ENCODE data around the gene ZNF497.

Gene ZNF497

DNA sequence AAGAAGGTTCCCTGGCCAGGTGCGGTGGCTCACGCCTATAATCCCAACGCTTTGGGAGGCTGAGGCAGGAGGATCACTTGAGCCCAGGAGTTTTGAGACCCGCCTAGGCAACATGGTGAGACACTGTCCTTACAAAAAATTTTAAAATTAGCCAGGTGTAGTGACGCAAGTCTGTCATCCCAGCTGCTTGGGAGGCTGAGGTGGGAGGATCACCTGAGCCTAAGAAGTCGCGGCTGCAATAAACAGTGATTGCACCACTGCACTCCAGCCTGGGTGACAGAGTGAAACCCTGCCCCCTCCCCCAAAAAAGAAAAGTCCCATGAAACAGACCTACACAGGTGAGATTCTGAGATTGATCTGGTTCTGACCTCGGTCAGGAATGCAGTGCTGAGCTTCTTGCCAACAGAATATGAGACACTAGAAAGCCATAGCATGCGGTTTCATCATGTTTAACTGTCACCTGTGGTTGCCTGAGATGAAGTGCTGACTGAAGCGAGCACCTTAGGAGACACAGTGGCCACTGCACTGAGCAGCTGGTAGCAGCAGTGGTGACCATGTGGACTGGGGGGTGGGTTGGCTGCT, 7.2 kb downstream of the ZNF497 start:
- TF ChIP-seq EGR1 (IDR thresholded peaks at IDR 0.05) (no peak), RAD21 (IDR thresholded peaks at IDR 0.05; ENCODE audit: low read depth) (no peak), NFIC (IDR thresholded peaks at IDR 0.05) (no peak), YY1 (IDR thresholded peaks at IDR 0.05; ENCODE audit: low read depth) (no peak), ZBTB7A (IDR thresholded peaks at IDR 0.05; ENCODE audit: low read depth) (no peak), CREB1 (IDR thresholded peaks at IDR 0.05; ENCODE audit: low read depth) (no peak), EP300 (IDR thresholded peaks at IDR 0.05; ENCODE audit: borderline replicate concordance) (no peak), TEAD4 (IDR thresholded peaks at IDR 0.05) (no peak), TAF1 (IDR thresholded peaks at IDR 0.05; ENCODE audit: low read depth) (no peak), FOXM1 (IDR thresholded peaks at IDR 0.05; ENCODE audit: borderline replicate concordance, low read depth) (no peak), CEBPB (IDR thresholded peaks at IDR 0.05) (no peak), TCF12 (IDR thresholded peaks at IDR 0.05; ENCODE audit: low read depth) (no peak)
- TF ChIP-seq, protein P1, sequence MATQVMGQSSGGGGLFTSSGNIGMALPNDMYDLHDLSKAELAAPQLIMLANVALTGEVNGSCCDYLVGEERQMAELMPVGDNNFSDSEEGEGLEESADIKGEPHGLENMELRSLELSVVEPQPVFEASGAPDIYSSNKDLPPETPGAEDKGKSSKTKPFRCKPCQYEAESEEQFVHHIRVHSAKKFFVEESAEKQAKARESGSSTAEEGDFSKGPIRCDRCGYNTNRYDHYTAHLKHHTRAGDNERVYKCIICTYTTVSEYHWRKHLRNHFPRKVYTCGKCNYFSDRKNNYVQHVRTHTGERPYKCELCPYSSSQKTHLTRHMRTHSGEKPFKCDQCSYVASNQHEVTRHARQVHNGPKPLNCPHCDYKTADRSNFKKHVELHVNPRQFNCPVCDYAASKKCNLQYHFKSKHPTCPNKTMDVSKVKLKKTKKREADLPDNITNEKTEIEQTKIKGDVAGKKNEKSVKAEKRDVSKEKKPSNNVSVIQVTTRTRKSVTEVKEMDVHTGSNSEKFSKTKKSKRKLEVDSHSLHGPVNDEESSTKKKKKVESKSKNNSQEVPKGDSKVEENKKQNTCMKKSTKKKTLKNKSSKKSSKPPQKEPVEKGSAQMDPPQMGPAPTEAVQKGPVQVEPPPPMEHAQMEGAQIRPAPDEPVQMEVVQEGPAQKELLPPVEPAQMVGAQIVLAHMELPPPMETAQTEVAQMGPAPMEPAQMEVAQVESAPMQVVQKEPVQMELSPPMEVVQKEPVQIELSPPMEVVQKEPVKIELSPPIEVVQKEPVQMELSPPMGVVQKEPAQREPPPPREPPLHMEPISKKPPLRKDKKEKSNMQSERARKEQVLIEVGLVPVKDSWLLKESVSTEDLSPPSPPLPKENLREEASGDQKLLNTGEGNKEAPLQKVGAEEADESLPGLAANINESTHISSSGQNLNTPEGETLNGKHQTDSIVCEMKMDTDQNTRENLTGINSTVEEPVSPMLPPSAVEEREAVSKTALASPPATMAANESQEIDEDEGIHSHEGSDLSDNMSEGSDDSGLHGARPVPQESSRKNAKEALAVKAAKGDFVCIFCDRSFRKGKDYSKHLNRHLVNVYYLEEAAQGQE (IDR thresholded peaks at IDR 0.05; ENCODE audit: low read depth), result no peak
- TF ChIP-seq, protein P2, sequence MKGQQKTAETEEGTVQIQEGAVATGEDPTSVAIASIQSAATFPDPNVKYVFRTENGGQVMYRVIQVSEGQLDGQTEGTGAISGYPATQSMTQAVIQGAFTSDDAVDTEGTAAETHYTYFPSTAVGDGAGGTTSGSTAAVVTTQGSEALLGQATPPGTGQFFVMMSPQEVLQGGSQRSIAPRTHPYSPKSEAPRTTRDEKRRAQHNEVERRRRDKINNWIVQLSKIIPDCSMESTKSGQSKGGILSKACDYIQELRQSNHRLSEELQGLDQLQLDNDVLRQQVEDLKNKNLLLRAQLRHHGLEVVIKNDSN (IDR thresholded peaks at IDR 0.05), result no peak
- TF ChIP-seq, protein P3, sequence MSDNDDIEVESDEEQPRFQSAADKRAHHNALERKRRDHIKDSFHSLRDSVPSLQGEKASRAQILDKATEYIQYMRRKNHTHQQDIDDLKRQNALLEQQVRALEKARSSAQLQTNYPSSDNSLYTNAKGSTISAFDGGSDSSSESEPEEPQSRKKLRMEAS (IDR thresholded peaks at IDR 0.05), result no peak

DNA sequence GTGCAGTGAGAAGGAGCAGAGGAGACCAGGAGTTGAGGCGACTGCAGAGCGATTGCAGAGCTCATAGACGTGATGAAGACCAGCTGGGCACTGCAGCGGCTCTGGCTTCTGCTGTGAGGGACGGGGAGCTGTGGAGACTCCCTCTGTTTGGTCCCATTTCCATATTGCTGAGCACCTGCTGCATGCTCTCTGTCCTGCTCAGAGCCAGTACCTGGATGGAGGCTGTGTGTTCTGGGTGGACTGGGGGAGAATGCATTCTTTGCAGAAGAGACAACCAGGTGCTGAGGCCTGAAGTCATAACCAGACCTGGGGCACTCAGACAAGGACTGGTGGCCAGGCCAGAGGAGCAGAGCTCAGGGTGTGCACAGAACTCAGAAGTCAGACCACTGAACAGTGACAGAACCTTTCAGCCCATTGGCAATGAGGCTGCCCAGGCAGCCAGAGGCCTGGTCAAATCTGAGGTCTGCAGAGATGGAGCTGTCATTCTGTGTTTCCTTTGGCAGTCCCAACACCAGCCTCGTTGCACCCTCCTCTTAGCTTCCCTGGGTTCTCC, 8.0 kb downstream of the ZNF497 start:
- TF ChIP-seq TAF1 (IDR thresholded peaks at IDR 0.05; ENCODE audit: low read depth) (no peak), YY1 (IDR thresholded peaks at IDR 0.05; ENCODE audit: low read depth) (no peak)
- TF ChIP-seq, protein P3 (IDR thresholded peaks at IDR 0.05), result no peak

DNA sequence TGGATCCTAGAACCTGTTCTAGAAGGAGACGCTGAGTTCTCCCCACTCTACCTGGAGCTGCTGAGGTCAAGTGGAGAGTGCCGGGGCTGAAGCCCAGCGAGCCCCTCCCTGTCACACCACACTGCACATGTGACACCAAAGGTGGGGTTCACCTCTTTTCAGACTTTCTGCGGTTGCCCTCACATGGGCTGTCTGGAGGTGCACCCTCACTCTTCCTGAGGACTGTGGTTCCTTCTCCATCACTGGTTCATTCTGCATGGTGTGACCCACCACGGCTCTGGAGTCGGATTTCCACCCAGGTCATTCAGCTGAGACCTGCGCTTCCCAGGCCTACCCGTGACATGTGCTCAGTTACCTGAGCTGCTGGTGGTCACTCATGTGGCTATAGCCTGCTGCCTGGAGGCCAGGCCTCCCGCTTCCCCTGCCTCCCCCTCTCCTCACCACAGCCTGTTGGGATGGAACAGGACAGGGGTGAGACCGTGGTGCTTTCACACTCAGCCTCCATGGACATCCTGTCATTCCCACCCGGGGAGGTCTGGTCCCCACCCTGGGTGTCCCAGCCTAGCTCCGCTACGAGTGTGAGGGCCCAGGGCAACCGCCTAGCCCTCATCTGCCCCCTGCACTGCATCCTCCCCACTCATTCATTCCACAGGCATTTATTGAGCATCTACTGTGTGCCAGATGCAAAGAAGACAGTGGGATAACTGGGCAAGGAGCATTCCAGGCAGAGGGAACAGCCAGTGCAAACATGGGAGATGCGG, 8.7 kb downstream of the ZNF497 start:
- TF ChIP-seq CREB1 (IDR thresholded peaks at IDR 0.05; ENCODE audit: low read depth) (no peak), EGR1 (IDR thresholded peaks at IDR 0.05) (no peak), NFIC (IDR thresholded peaks at IDR 0.05) (no peak), YY1 (IDR thresholded peaks at IDR 0.05; ENCODE audit: low read depth) (no peak), ZBTB7A (IDR thresholded peaks at IDR 0.05; ENCODE audit: low read depth) (no peak), TEAD4 (IDR thresholded peaks at IDR 0.05) (no peak), FOXM1 (IDR thresholded peaks at IDR 0.05; ENCODE audit: borderline replicate concordance, low read depth) (no peak), CEBPB (IDR thresholded peaks at IDR 0.05) (no peak), EP300 (IDR thresholded peaks at IDR 0.05; ENCODE audit: borderline replicate concordance) (no peak), TAF1 (IDR thresholded peaks at IDR 0.05; ENCODE audit: low read depth) (no peak), TCF12 (IDR thresholded peaks at IDR 0.05; ENCODE audit: low read depth) (no peak), RAD21 (IDR thresholded peaks at IDR 0.05; ENCODE audit: low read depth) (no peak)
- TF ChIP-seq, protein P3 (IDR thresholded peaks at IDR 0.05), result no peak
- TF ChIP-seq, protein P2 (IDR thresholded peaks at IDR 0.05), result no peak
- TF ChIP-seq, protein P1 (IDR thresholded peaks at IDR 0.05; ENCODE audit: low read depth), result no peak

DNA sequence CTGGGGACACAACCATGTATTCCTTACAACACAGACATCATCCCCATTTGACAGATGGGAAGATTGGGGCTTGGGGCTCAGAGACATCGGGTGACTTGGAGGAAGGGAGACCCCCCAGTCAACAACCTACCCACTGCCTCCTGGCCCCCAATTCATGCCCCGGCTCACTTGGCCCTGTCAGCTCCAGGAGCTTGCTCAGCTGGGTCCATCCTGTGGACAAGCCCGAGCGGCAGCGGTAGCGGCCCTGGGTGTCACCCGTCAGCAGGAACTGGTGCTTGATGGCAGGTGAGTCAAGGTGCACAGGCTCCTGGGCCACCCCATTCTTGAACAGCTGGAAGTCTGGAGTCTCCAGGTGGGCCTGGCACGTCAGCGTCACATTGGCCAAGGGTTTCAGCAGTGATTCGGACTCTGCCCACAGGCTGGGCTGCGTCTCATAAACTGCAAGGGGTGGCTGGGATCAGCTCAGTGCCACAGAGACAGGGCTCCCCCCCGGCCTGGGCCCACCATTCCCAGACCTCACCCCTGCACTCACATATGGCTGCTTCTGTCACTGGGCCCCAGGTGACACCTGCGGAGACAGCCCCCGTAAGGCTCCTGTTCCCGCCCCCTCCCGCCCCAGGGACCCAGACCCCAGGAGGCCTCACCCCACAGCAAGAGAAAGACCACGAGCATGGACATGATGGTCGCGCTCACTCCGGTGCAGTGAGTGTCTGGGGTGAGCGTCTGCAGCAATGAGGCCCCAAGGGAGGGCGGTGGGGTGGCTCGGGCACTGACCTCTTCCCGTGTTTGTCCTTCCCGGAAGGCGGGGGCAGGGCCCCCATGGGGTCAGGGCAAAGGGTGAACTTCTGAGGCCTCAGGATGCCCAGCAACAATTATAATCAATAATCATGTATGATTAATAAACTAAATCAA, 9.5 kb downstream of the ZNF497 start, which contains the start of gene A1BG:
TSS of gene A1BG (minus strand) at position 733 of the 912 bp plus-strand sequence. CDS start at position 678, 55 bp downstream.
- TF ChIP-seq TCF12 (IDR thresholded peaks at IDR 0.05; ENCODE audit: low read depth), result no peak
- no peak for TF ChIP-seq EGR1 (IDR thresholded peaks at IDR 0.05)
- no peak for TF ChIP-seq YY1 (IDR thresholded peaks at IDR 0.05; ENCODE audit: low read depth)
- no peak for TF ChIP-seq NFIC (IDR thresholded peaks at IDR 0.05)
- TF ChIP-seq FOXM1 (IDR thresholded peaks at IDR 0.05; ENCODE audit: borderline replicate concordance, low read depth), result no peak

Data from Ishikawa (cell line).